ENCODE data around the gene PRSS53.

PRSS53 gene

DNA sequence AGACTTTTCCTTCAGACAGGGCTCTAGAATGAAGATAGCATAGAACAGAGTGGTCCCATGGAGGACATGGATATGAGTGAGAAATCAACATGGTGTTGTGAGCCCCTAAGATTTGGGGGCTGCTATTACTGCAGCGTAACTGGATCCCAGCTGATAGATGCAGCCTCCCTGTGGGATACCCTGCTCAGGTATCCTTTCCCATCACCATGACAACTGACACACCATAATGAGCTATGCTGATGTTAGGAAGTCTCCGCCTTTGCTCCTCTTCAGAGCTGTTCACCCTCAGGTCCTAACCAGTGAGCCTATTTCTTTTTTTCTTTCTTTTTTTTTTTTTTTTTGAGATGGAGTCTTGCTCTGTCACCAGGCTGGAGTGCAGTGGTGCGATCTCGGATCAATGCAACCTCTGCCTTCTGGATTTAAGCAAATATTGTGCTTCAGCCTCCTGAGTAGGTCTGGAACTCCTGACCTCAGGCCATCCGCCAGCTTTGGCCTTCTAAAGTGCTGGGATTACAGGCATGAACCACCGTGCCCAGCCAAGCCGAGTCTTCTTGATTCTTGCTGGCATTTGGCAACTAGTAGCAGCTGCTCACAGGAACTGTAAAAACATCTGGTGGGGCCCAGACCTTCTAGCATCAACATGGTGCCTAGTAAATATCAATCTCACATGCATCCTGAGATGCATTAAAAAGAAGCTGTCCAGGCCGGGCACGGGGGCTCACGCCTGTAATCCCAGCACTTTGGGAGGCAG lies 38.3 kb downstream of the PRSS53 start:
- DNase-seq (ENCODE audit: low read depth in 2 of 2, low spot score in 1 of 2), result no peak

DNA sequence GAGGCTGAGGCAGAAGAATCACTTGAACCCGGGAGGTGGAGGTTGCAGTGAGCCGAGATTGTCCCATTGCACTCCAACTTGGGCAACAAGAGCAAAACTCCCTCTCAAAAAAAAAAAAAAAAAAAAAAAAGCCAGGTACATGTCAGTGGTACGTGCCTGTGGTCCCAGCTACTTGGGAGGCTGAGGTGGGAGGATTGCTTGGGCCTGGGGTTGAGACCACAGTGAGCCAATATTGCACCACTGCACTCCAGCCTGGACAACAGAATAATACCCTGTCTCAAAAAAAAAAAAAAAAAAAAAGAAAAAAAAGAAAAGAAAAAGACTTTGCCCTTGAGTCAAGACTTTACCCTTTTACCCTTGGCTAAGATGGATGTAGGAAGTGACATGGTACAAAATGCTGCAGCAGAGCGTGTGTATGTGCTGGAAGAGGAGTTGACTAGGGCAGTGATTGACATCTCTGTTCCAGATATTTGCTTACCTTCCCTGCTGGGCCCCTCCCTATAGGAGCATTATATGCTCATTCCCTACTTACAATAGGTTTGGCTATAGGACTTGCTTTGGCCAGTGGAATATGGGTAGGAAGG lies 44.8 kb downstream of the PRSS53 start:
- no peak for DNase-seq (ENCODE audit: low read depth in 2 of 2, low spot score in 1 of 2)

DNA sequence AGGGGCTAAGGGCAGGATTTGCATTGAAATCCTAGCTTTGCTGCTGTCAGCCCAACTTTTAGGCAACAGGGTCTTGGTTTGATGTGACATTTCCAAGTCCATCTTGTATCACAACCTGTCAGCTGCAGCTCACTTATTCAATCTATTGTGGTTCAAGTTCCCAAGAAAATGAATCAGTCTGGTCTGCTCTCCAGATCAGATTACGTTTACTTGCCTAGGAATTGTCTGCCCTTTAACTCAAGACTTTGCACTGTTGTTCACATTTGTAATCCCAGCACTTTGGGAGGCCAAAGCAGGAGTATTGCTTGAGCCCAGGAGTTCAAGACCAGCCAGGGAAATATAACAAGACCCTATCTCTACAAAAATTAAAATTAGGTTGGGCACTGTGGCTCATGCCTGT lies 45.4 kb downstream of the PRSS53 start:
- no peak for DNase-seq (ENCODE audit: low read depth in 2 of 2, low spot score in 1 of 2)

DNA sequence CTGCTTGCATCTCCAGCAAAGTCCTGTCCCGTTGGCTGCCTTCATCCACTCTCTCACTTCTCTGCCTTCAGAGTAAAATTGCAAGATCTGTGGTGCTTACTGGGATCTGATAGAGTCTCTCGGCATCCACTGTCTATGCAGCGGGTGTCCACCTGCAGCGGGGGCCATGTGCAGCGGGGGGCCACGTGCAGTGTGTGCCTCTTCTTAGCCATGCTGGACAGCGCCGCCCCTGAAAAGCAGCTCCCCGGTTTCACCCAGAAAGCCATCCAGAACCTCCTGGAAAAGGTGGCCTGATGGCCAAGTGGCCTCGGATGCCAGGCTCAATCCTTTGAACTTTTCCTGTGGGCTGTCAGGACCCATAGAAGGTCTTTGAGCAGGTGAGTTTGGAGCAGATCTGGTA lies 45.9 kb downstream of the PRSS53 start:
- no peak for DNase-seq (ENCODE audit: low read depth in 2 of 2, low spot score in 1 of 2)

DNA sequence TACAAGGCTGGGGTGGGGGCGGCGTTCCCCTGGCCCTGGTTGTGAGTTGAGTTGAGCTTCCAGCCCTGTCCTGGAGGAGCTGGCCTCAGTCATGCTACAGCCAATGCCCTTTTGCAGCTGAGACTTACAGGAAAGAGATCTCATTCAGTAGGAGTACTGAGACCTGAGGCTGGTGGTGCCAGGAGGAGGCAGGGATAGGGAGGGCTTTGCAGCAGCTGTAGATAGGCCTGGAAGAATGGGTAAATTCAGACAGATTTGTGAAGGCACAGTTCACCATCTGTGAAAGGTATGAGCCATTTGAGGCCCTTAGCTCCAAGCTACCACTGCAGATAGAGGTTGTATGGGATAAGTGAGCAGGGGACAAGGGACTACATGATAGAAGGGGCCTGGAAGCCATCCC lies 49.8 kb downstream of the PRSS53 start:
- no peak for DNase-seq (ENCODE audit: low read depth in 2 of 2, low spot score in 1 of 2)

DNA sequence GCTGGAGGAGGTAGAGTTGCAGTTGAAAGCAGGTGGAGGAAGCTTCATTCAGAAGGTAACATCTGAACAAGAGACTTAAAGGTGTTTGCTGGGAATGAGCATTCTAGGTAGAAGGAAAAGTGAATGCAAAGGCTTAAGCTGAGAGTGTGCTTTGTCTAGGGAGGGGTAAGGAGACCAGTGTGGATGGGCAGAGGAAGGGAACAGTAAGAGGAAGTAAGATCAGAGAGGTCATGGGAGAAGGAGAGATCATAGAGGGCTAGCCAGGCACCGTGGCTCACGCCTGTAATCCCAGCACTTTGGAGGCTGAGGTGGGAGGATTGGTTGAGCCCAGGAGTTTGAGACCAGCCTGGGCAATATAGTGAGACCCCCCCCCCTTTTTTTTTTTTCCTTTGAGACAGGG lies 52.1 kb downstream of the PRSS53 start:
- DNase-seq (ENCODE audit: low read depth in 2 of 2, low spot score in 1 of 2), result no peak

DNA sequence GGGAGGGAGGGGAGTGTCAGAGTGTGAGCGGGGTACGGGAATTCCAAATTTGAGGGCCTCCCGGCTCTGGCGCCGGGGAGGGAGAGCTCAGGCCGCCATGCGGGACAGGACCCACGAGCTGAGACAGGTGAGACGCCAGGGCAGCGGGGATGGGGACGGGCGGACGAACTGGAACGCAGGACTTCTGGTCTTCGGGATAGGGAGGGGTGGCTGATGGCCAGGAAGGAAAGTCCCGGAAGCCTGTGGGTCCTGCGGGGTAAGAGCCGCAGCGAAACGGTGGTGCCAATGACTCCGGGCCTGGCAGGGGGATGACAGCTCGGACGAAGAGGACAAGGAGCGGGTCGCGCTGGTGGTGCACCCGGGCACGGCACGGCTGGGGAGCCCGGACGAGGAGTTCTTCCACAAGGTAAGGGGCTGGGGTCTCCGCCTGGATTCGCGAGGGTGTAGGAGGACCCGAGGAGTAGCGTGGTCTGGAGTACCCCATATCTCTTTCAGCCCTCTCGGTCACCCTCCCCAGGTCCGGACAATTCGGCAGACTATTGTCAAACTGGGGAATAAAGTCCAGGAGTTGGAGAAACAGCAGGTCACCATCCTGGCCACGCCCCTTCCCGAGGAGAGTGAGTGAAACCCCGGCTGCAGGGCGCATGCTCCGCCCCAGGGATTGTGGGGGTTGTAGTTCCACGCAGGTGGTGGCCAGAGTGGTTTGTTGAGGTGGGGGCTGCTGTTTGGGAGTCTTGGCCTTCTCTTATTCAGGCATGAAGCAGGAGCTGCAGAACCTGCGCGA lies 54.8 kb downstream of the PRSS53 start:
- peak; percentile 63 to 77 for DNase-seq (ENCODE audit: low read depth in 2 of 2, low spot score in 1 of 2)

Data from stimulated activated CD8-positive, alpha-beta memory T cell treated with anti-CD3 and anti-CD28 coated beads, Interleukin-4, amount 100 ng/mL, for 1 hour (primary cell).